Thymus (tissue), 11 donors: ENCODE measurements around the gene JARID2. TPM values are rescaled to one million over a fixed set of nuclear protein-coding genes. Genes with fewer than 3 reads are reported as not detected.

Experiments used
- DNase-seq, 9 donors: peaks; one replicate each; pipeline ENCODE4 v3.0.0-alpha.2; 2013; ENCODE audit warnings: low spot score in 9 of 9, low read depth in 6 of 9, missing footprints in 1 of 9
- H3K27ac ChIP-seq, 2 donors: one replicate each; pipeline ENCODE4 v1.5.1; 2013; ENCODE audit warnings: control low read depth in 1 of 2, low read depth in 1 of 2, low read length in 1 of 2, mild to moderate bottlenecking in 1 of 2, moderate library complexity in 1 of 2
- H3K27me3 ChIP-seq, 2 donors: one replicate each; pipeline ENCODE4 v1.5.1; 2013; ENCODE audit warnings: low read length in 1 of 2; ENCODE audit not compliant: control insufficient read depth in 2 of 2, insufficient read depth in 1 of 2
- H3K36me3 ChIP-seq, 2 donors: one replicate each; pipeline ENCODE4 v1.5.1; 2013; ENCODE audit warnings: low read length in 1 of 2, mild to moderate bottlenecking in 1 of 2, moderate library complexity in 1 of 2; ENCODE audit not compliant: control insufficient read depth in 2 of 2, insufficient read depth in 2 of 2
- H3K4me1 ChIP-seq, 2 donors: one replicate each; pipeline ENCODE4 v1.5.1; 2013; ENCODE audit warnings: low read length in 2 of 2; ENCODE audit not compliant: control insufficient read depth in 2 of 2, insufficient read depth in 2 of 2
- H3K4me3 ChIP-seq, 2 donors: one replicate each; pipeline ENCODE4 v1.5.1; 2013; ENCODE audit warnings: low read length in 2 of 2, control low read depth in 1 of 2, mild to moderate bottlenecking in 1 of 2
- H3K9me3 ChIP-seq, 2 donors: one replicate each; pipeline ENCODE4 v1.5.1; 2013; ENCODE audit warnings: low read length in 1 of 2, mild to moderate bottlenecking in 1 of 2; ENCODE audit not compliant: control insufficient read depth in 2 of 2, insufficient read depth in 1 of 2
- WGBS: extraction: QIAGEN DNeasy Blood & Tissue Kit; methylation state at CpG from one replicate; pipeline ENCODE4 v1.1.7; 2013; 5-methylcytosine and 5-hydroxymethylcytosine counted together
- polyA plus RNA-seq: library from polyadenylated mRNA; stranded (reverse); fragments of 200-250 nt; gene quantifications from one replicate; pipeline ENCODE4 v1.2.3, GENCODE V29; 2013
- total RNA-seq: library from RNA; stranded (reverse); fragments of 120-200 nt; gene quantifications from one replicate; pipeline ENCODE4 v1.2.4, GENCODE V29; 2013
- donor health status: healthy.

Gene JARID2
- total and polyA plus RNA-seq, 2 donors: 15.8 to 20.9 TPM

GRCh38 chr6:15402406-15403045, 156.7 kb downstream of the JARID2 start:
- H3K27me3 ChIP-seq: no peaks in the 10 kb centered on the region
- 95% methylated on average over 9 of the region's 9 CpGs for WGBS
- H3K4me1 ChIP-seq: peaks cover 23 to 59% of the 10 kb centered on the region in 2 donors
- DNase-seq: no peak
- no peaks in the 10 kb centered on the region for H3K9me3 ChIP-seq
- H3K27ac ChIP-seq: no peak overlapping the region
- H3K36me3 ChIP-seq: no peaks in the 10 kb centered on the region
- no peak overlapping the region for H3K4me3 ChIP-seq

GRCh38 chr6:15403094-15403755, 157.4 kb downstream of the JARID2 start:
- no peaks in the 10 kb centered on the region for H3K9me3 ChIP-seq
- peaks cover 23 to 59% of the 10 kb centered on the region in 2 donors for H3K4me1 ChIP-seq
- H3K27ac ChIP-seq: peak overlapping the region; percentile 15 to 39
- H3K27me3 ChIP-seq: no peaks in the 10 kb centered on the region
- H3K36me3 ChIP-seq: no peaks in the 10 kb centered on the region
- DNase-seq: no peak
- WGBS: 73% methylated on average over 6 of the region's 6 CpGs
- H3K4me3 ChIP-seq: no peak overlapping the region

- peaks cover 22 to 50% of the 10 kb centered on the region in 2 donors for H3K4me1 ChIP-seq
- no peak overlapping the region for H3K27ac ChIP-seq
- no peak for DNase-seq
- H3K27me3 ChIP-seq: no peaks in the 10 kb centered on the region
- no peaks in the 10 kb centered on the region for H3K9me3 ChIP-seq
- H3K36me3 ChIP-seq: no peaks in the 10 kb centered on the region
- H3K4me3 ChIP-seq: no peak overlapping the region
These were observed 158.8 kb downstream of the JARID2 start for GRCh38 chr6:15404685-15404980.

GRCh38 chr6:15405129-15406068, 159.5 kb downstream of the JARID2 start:
- peaks cover 19 to 48% of the 10 kb centered on the region in 2 donors for H3K4me1 ChIP-seq
- no peaks in the 10 kb centered on the region for H3K27me3 ChIP-seq
- H3K27ac ChIP-seq: no peak overlapping the region
- peaks cover 0 to under 1% of the 10 kb centered on the region in 2 donors for H3K36me3 ChIP-seq
- no peak overlapping the region for H3K4me3 ChIP-seq
- H3K9me3 ChIP-seq: no peaks in the 10 kb centered on the region
- DNase-seq: no peak
- WGBS: 96% methylated on average over 11 of the region's 11 CpGs

GRCh38 chr6:15406452-15406851, 160.6 kb downstream of the JARID2 start:
- no peak for DNase-seq
- peaks cover 0 to 6% of the 10 kb centered on the region in 2 donors for H3K36me3 ChIP-seq

GRCh38 chr6:15408008-15408407, 162.1 kb downstream of the JARID2 start:
- 98% methylated on average over 6 of the region's 6 CpGs for WGBS
- Histone ChIP-seq H3K4me1 (peaks cover 18 to 34% of the 10 kb centered on the region in 2 donors), H3K36me3 (peaks cover 3 to 10% of the 10 kb centered on the region in 2 donors), H3K27ac (no peak overlapping the region), H3K9me3 (no peaks in the 10 kb centered on the region), H3K4me3 (no peak overlapping the region), H3K27me3 (no peaks in the 10 kb centered on the region)
- no peak for DNase-seq

More at GRCh38 chr6:15406452-15406851, 160.6 kb downstream of the JARID2 start:
- Histone ChIP-seq H3K4me3 (no peak overlapping the region), H3K27ac (no peak overlapping the region), H3K9me3 (no peaks in the 10 kb centered on the region), H3K4me1 (peaks cover 18 to 41% of the 10 kb centered on the region in 2 donors), H3K27me3 (no peaks in the 10 kb centered on the region)
- WGBS: 73% methylated on average over 1 of the region's 1 CpG

- no peak overlapping the region for H3K27ac ChIP-seq
- H3K9me3 ChIP-seq: no peaks in the 10 kb centered on the region
- H3K27me3 ChIP-seq: no peaks in the 10 kb centered on the region
- no peak overlapping the region for H3K4me3 ChIP-seq
- 90% methylated on average over 3 of the region's 3 CpGs for WGBS
- H3K4me1 ChIP-seq: peaks cover 14 to 26% of the 10 kb centered on the region in 2 donors
- peaks cover 5 to 13% of the 10 kb centered on the region in 2 donors for H3K36me3 ChIP-seq
- no peak for DNase-seq
These were observed 162.9 kb downstream of the JARID2 start for GRCh38 chr6:15408758-15409157.

- Histone ChIP-seq H3K27me3 (no peaks in the 10 kb centered on the region), H3K4me3 (no peak overlapping the region), H3K36me3 (peaks cover 6 to 14% of the 10 kb centered on the region in 2 donors), H3K9me3 (no peaks in the 10 kb centered on the region), H3K27ac (no peak overlapping the region), H3K4me1 (peaks cover 7 to 20% of the 10 kb centered on the region in 2 donors)
- WGBS: 86% methylated on average over 6 of the region's 6 CpGs
- no peak for DNase-seq
These were observed 163.6 kb downstream of the JARID2 start for GRCh38 chr6:15409301-15410125.
